Osteoblast (primary cell): ENCODE data around the gene ZNF136. TPM values are rescaled to one million over a fixed set of nuclear protein-coding genes. Genes with fewer than 3 reads are reported as not detected.

Experiments used
- DNase-seq: peaks from one replicate; pipeline ENCODE4 v3.0.0; 2011; ENCODE audit warnings: low spot score, mixed read lengths; ENCODE audit not compliant: insufficient read length; ENCODE audit errors: missing footprints
- H2AFZ ChIP-seq: 2 replicates; pipeline ENCODE4 v1.6.0; 2011; ENCODE audit warnings: mild to moderate bottlenecking, low read length
- H3K27ac ChIP-seq: 2 replicates; pipeline ENCODE4 v1.5.1; 2011; ENCODE audit warnings: mild to moderate bottlenecking, low read depth, low read length, moderate library complexity
- H3K27me3 ChIP-seq: 2 replicates; pipeline ENCODE4 v1.6.0; 2012; ENCODE audit warnings: mild to moderate bottlenecking, control low read depth, inconsistent platforms, low read length, moderate library complexity; ENCODE audit not compliant: insufficient read depth
- H3K36me3 ChIP-seq: 2 replicates; pipeline ENCODE4 v1.5.1; 2011; ENCODE audit warnings: mild to moderate bottlenecking, low read length, control low read depth, moderate library complexity; ENCODE audit not compliant: insufficient read depth
- H3K4me1 ChIP-seq: 2 replicates; pipeline ENCODE4 v1.5.1; 2011; ENCODE audit warnings: mild to moderate bottlenecking, low read length, control low read depth, moderate library complexity; ENCODE audit not compliant: insufficient read depth
- H3K4me2 ChIP-seq: 2 replicates; pipeline ENCODE4 v1.6.0; 2011; ENCODE audit warnings: mild to moderate bottlenecking, low read length; ENCODE audit not compliant: insufficient read depth
- H3K4me3 ChIP-seq: fragments of 200-600 bp; sonication (generic); 3 replicates; pipeline ENCODE4 v1.5.1; 2012; ENCODE audit warnings: mild to moderate bottlenecking, low read length, inconsistent platforms; ENCODE audit not compliant: insufficient read depth
- H3K79me2 ChIP-seq: 2 replicates; pipeline ENCODE4 v1.6.0; 2012; ENCODE audit warnings: mild to moderate bottlenecking, low read length, control low read depth, inconsistent platforms; ENCODE audit not compliant: insufficient read depth
- H3K9me3 ChIP-seq: 2 replicates; pipeline ENCODE4 v1.5.1; 2011; ENCODE audit warnings: low read depth, low read length, control low read depth
- H4K20me1 ChIP-seq: 2 replicates; pipeline ENCODE4 v1.6.0; 2012; ENCODE audit warnings: mild to moderate bottlenecking, low read length, control low read depth; ENCODE audit not compliant: insufficient read depth
- CTCF ChIP-seq: IDR thresholded peaks from 2 replicates; pipeline ENCODE4 v1.5.1; 2011; ENCODE audit warnings: mild to moderate bottlenecking, low read depth, low read length, moderate library complexity; ENCODE audit errors: extremely low read depth
- total RNA-seq: library from RNA; depleted of rRNA; stranded (reverse); fragments of >200 nt; gene quantifications from 2 replicates; pipeline ENCODE4 v1.2.3, GENCODE V29; 2012

Gene ZNF136
- total RNA-seq, 1 donor = 8.7 TPM

DNA sequence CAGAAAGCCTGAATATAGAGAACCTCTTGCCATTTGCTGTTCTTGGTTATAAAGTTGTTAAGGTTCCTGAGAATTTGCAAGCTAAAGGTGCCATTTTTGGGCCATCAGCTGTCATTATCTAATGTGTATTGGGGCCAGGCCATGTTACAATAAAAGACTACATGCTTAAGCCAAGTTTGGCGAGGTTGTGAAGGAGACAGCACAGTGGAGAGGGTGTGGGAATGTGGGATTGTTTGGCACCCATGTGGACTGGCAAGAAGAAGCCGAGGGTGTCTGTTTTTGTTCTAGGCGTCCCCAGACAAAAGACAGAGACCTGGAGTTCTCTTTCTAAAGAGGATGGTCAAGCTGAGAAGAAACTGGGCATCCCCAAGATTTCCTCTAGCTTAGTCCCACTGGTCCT, 67.1 kb downstream of the ZNF136 start:
- Histone ChIP-seq H3K4me3 (no peak overlapping the region), H2AFZ (no peak overlapping the region), H3K4me1 (no peaks in the 10 kb centered on the region), H4K20me1 (no peaks in the 10 kb centered on the region), H3K36me3 (peaks cover 4% of the 10 kb centered on the region), H3K4me2 (no peak overlapping the region), H3K79me2 (no peaks in the 10 kb centered on the region), H3K9me3 (no peaks in the 10 kb centered on the region), H3K27ac (no peak overlapping the region), H3K27me3 (no peaks in the 10 kb centered on the region)
- DNase-seq = no peak
- no peak for TF ChIP-seq CTCF

DNA sequence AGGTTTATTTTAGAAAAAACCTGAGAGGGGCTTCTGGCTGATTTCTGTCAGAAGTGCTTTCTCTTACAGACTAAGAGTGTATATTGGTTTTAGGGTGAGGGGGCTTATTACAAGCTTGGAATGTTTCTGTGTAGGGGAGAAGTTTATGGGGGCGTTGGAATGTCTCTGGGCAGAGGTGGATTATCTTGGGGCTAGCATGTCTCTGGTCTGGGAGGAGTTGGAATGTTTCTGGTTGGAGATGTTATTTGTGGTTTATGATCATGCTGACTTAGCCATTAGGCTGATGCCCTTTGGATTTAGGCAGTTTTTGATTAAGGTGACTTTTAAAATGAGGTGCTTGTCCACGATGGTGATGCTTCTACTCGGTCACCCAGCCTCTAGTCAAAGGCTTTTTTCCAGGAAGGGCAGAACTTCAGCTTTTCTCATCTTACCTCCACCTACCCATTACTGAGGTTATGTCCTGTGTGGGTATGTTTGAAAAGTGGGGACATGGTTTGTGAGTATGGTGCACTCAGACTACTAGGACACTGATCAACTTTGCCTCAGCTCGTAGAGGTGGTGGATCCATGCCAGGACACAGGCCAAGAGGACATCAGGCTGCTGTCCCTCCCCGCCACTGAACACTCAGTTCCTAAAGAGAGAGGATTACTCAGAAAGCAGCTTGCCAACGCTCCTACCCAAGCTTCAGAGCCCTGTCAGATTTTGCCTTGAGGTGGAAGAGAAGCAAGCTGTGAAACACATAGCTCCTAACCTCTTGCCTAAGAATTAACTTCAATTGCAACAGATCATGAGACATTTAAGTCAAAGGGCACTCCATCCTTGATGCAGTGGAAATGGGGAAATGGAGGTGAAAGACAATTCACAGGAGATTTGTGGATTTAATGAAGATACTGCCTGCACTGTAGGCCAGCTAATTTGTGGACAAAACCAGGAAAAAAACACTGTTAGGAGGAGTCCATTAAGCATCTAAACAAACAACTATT, 68.1 kb downstream of the ZNF136 start:
- peaks cover 4% of the 10 kb centered on the region for H3K36me3 ChIP-seq
- H3K4me1 ChIP-seq = no peaks in the 10 kb centered on the region
- no peaks in the 10 kb centered on the region for H3K79me2 ChIP-seq
- no peak for DNase-seq
- H3K4me3 ChIP-seq = no peak overlapping the region
- no peak overlapping the region for H2AFZ ChIP-seq
- H3K9me3 ChIP-seq = no peaks in the 10 kb centered on the region
- no peak overlapping the region for H3K27ac ChIP-seq
- no peaks in the 10 kb centered on the region for H3K27me3 ChIP-seq
- no peak for TF ChIP-seq CTCF
- H4K20me1 ChIP-seq = no peaks in the 10 kb centered on the region
- H3K4me2 ChIP-seq = no peak overlapping the region

GRCh38 chr19:12232961-12233360, 70.1 kb downstream of the ZNF136 start:
- Histone ChIP-seq H3K27me3 (no peaks in the 10 kb centered on the region), H3K4me1 (no peaks in the 10 kb centered on the region), H3K36me3 (peaks cover 4% of the 10 kb centered on the region), H2AFZ (no peak overlapping the region), H3K4me2 (no peak overlapping the region), H4K20me1 (no peaks in the 10 kb centered on the region), H3K27ac (no peak overlapping the region), H3K4me3 (no peak overlapping the region), H3K9me3 (no peaks in the 10 kb centered on the region), H3K79me2 (no peaks in the 10 kb centered on the region)
- TF ChIP-seq CTCF = no peak
- no peak for DNase-seq

GRCh38 chr19:12237143-12237839, 74.4 kb downstream of the ZNF136 start:
- Histone ChIP-seq H3K79me2 (no peaks in the 10 kb centered on the region), H3K27me3 (no peaks in the 10 kb centered on the region), H3K9me3 (no peaks in the 10 kb centered on the region), H3K4me2 (no peak overlapping the region), H3K36me3 (peaks cover 4% of the 10 kb centered on the region), H2AFZ (no peak overlapping the region), H3K27ac (no peak overlapping the region), H3K4me3 (no peak overlapping the region), H4K20me1 (no peaks in the 10 kb centered on the region), H3K4me1 (no peaks in the 10 kb centered on the region)
- TF ChIP-seq CTCF = no peak
- DNase-seq = no peak
